Limb (tissue), 2 donors: ENCODE measurements around the gene ZNF800.

Experiments
- DNase-seq, 2 donors: peaks; one replicate each; pipeline ENCODE4 v3.0.0-alpha.2; 2016; ENCODE audit errors: extremely low spot score in 2 of 2

The ZNF800 gene

GRCh38 chr7:127390817-127391590 lies 1.5 kb downstream of the ZNF800 start:
- DNase-seq, result no peak

GRCh38 chr7:127390186-127390816 lies 2.2 kb downstream of the ZNF800 start:
- no peak for DNase-seq

- no peak for DNase-seq
These were observed 3.2 kb downstream of the ZNF800 start for GRCh38 chr7:127389321-127389720.

DNA sequence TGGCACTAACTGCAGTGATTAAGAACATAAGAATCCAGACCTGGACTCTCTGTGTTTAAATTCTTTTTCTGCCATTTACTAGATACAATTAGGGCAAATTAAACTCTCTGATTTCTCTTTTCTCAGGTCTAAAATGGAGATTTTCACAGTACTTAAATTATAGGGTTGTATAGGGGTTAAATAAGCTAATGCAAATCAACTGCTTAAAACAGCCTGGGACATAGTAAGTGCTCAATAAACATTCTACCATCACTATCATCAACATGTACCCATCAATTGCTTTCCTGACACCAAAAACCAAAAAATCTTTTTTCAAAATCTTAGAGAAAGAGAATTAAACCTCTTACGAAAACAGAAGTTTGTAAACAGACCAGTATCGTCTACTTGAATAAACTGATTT lies 4.5 kb downstream of the ZNF800 start:
- DNase-seq, result no peak

- no peak for DNase-seq
These were observed 9.2 kb downstream of the ZNF800 start for GRCh38 chr7:127383123-127383835.

GRCh38 chr7:127382301-127383085 lies 10.0 kb downstream of the ZNF800 start:
- DNase-seq, result no peak

GRCh38 chr7:127380479-127380878 lies 12.0 kb downstream of the ZNF800 start:
- no peak for DNase-seq

DNA sequence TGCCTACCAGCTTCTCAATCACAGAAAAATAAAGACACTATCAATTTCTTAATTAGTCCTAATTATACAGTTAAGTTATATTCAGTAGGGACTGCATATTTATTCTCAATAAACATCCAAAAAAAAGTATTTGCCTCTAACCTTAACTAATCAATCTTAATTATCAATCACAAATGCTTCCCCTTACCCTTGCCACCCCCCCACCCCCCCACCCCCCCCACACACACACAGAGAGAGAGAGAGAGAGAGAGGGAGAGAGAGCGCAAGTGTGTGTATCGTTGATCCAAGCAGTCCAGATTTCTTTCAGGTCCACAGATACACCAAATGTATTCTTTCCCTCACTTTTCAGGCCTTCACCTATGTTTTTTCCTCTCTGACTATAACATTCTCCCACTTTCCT lies 12.9 kb downstream of the ZNF800 start:
- DNase-seq, result no peak

DNA sequence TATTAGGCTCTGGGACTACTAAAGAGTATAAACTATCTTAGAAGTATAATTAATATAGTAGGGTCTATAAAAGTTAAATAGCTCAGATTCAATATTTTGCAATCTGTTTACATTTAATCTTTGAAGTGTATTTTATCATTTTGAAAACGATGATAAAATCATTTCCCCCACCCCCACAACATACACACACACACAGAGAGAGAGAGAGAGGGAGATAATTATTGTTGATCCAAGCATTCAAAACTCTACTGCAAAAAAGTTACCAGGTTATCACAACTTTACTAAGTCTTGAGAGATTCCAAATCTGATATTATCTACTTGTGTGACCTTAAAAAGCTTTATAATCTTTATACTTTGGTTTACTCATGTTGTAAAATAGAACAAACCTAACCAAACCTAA lies 14.0 kb downstream of the ZNF800 start:
- no peak for DNase-seq

- DNase-seq, result no peak
These were observed 15.1 kb downstream of the ZNF800 start for GRCh38 chr7:127377425-127377824.

DNA sequence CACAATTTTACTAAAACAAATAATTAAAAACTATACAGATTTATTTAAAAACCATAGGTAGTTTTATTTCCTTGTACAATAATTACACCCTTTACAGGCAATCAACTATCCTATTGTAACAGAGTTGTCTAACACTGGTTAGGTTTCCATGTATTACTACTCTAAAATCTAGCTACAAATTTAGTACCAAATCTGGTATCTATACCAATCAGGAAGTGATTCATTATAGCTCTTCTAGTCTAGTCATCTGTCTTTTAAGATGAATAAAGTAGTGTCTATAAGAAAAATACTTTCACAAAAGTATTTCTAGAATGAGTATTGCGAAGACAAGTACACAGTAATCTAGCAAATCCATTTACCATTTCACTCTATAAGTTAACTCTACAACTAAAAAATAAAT lies 16.9 kb downstream of the ZNF800 start:
- DNase-seq, result no peak

- no peak for DNase-seq
These were observed 24.8 kb downstream of the ZNF800 start for GRCh38 chr7:127367679-127368078.

DNA sequence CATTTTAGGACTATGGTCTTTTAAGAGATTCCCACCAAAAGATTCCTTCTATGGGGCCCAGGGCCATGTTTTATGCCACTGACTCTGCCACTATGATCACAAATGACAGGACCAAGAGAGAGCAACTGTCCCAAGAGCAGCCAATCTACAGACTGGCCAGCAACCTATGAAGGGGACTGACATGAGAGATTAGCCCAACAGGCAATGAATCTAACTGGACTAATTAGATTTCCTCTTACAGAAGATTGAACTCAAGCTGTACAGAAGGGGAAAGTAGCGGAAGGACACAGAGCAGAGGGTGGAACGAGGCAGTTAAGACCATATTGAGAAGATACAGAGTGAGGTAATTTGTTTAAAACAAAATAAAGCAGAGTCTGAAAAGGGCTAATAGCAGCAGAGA lies 25.8 kb downstream of the ZNF800 start:
- DNase-seq, result no peak

DNA sequence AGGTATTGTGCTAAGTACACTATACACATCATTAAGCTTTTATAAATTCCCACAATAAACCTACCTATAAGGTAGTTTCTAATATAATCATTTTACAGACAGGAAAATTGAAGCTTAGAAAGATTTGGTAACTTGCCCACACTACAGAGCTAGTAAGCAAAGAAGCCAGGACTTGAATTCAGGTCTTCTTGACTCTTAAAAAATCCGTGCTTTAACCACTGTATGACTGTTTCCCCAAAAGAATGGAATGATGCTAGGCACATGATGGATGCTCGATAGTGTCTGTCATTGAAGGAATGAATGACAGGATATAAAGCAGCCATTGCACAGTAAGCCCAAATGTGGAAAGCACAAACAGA lies 26.6 kb downstream of the ZNF800 start:
- no peak for DNase-seq

- DNase-seq, result no peak
These were observed 27.1 kb downstream of the ZNF800 start for GRCh38 chr7:127365164-127365956.

DNA sequence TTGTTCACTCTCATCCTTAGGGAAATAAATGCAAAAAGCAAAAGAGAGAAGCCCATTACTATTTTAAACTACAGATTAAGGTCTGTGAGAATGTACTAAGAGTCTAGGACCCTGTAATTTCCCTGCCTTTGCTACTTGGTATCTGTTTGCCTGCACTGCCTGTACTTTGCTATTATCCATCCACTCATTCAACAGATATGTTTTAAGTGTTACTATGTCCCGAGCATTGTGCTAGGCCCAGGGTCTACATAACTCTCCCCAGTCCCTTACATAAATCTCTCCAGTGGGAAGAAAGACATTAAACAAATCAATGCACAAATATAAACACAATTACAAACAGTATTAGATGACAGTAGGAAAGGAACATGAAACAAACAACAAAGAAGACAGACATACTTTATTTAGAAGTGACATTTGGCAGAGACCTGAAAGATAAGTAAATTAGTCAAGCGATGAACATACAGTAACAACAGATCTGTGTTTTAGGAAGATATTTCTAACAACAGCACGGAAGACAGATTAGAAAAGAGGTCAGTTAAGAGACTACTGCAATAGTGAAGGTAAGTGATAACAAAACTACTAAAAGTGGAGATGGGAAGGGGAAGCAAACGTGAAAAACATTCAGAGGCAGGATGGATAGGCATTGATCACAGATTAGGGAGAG lies 30.0 kb downstream of the ZNF800 start:
- no peak for DNase-seq

GRCh38 chr7:127361736-127362135 lies 30.8 kb downstream of the ZNF800 start:
- no peak for DNase-seq

DNA sequence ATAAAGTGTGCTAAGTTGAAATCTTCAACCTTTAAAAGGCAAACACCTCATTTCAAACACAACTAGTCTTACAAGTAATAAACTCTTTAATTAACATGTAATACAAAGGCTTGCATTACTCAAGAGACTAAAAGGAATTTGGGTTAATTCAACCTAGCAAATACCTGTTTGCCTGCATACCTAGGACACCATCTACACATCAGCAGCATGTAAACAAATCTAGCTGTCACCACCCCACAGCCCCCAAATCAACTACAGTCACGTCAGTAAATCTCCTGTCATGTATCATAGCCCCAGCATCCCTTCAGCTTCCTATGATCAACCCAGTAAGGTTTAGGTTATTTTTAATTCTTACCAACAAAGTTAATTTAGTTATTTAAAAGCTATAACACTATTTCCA lies 33.5 kb downstream of the ZNF800 start:
- DNase-seq, result no peak

DNA sequence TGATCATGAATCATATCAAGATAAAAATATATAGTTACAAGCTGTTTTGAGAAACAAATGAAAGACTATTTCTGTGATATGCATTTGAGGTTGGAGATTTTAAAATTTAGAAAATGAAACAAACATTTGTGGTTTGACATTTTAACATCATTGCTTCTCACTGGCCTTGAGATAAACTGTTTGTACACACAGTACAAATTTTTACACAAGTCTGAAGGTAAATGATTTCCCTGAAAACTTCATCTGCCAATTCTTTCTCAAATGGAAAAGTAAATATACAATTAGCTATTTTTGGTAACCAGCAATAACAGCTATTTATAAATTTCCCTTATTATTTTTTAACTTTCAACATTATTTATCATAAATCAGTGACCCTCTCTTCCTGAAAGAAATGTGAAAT lies 38.6 kb downstream of the ZNF800 start:
- no peak for DNase-seq

- DNase-seq, result no peak
These were observed 41.9 kb downstream of the ZNF800 start for GRCh38 chr7:127350586-127350985.

DNA sequence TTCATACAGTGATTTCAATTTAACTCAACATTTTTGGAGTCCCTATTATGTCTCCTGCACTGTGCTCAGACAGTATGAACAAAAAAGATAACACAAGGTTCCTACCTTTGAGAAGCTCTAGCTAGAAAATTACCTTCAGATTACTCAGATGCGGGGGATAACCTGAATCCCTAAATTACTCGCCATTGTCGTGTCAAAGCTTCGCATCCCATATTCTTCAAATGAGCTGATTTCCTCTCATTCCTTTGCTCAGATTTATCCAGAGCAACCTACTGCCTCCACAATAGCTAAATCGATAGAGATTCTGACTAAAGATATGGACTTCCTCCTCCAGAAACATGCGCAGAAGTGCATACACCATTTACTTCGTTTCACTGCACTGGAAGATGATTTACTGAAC lies 42.6 kb downstream of the ZNF800 start:
- no peak for DNase-seq
